Measurements from ENCODE around the gene AMMECR1.
A peak's percentile ranks its signal among the peaks of the same experiment; 100 is the strongest.

AMMECR1 gene

DNA sequence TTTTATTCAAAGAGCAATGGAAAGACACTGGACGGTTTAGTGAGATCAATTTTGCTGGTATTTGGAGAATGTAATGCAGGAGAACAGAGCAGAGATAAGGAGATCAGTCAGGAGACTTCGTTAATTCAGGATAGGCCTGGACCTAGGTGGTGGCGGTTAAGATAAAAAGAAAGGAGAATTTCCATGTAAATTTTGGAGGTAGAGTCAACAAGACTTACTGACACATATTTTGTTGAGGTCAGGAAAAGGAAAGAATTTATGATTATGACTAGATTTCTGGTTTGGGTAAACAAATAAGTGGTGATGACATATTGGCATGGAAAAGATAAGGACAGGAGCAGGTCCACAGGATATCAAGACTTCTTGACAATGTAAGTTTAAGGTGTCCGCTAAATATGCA is 8.8 kb upstream of the AMMECR1 start:
- Histone ChIP-seq H3K36me3 (ENCODE audit: insufficient read depth, low read length) (no peaks in the 10 kb centered on the region), H3K4me1 (ENCODE audit: insufficient read depth, low read length) (0 out of 2 replicates have a peak, but pooled peaks cover 1% of the 10 kb centered on the region), H3K9me3 (ENCODE audit: insufficient read depth, low read depth, low read length) (no peaks in the 10 kb centered on the region), H3K27me3 (ENCODE audit: insufficient read depth, low read length) (no peaks in the 10 kb centered on the region), H3K27ac (ENCODE audit: low read depth, low read length) (no peak overlapping the region), H3K4me3 (ENCODE audit: low read length) (no peak overlapping the region), H3K9ac (ENCODE audit: low read depth, low read length) (no peak overlapping the region)
- 89% methylated on average over 4 of the region's 4 CpGs for WGBS

DNA sequence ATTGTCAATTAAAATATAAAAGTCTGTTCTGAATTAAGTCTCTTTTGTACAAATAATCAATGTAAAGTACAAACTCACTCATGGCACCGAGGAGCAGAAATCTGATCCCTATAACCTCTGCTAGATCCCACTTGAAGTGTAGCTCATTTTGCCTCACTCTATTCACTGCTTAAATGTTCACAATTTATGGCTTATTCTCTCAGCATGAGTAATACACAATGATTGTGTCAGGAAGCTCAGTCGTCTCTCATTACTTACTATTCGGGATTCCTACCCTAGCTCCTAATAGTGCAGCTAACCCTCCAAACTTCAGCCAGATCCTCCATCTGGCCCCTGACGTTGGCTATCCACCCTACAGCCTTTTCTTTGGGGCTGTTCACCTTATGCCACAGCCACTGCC is 4.7 kb upstream of the AMMECR1 start:
- Histone ChIP-seq H3K4me1 (ENCODE audit: insufficient read depth, low read length) (peaks cover 16% of the 10 kb centered on the region), H3K9me3 (ENCODE audit: insufficient read depth, low read depth, low read length) (no peaks in the 10 kb centered on the region), H3K27ac (ENCODE audit: low read depth, low read length) (no peak overlapping the region), H3K27me3 (ENCODE audit: insufficient read depth, low read length) (no peaks in the 10 kb centered on the region; the same call in 1 of the 2 replicates), H3K9ac (ENCODE audit: low read depth, low read length) (no peak overlapping the region), H3K4me3 (ENCODE audit: low read length) (no peak overlapping the region), H3K36me3 (ENCODE audit: insufficient read depth, low read length) (no peaks in the 10 kb centered on the region)
- WGBS, result 75% methylated on average over 4 of the region's 4 CpGs

DNA sequence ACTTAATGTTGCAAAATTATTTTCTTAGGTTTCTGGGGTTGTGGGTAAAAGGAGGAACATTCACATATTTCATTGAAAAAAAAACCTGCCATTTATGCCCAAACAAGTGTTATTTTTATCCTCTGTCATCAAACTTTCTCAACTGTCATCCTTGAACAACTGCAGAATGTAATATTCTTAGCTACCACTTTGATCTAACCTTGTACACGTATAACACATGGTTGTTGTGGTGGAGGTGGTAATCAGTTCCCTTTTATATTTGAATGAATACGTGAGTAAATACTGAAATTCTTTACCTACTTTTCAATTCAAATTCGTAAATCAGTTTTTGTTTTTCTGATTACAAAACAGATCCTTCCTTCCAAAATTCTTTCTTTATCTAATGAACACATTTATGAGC is 3.8 kb upstream of the AMMECR1 start:
- 77% methylated on average over 1 of the region's 3 CpGs for WGBS

DNA sequence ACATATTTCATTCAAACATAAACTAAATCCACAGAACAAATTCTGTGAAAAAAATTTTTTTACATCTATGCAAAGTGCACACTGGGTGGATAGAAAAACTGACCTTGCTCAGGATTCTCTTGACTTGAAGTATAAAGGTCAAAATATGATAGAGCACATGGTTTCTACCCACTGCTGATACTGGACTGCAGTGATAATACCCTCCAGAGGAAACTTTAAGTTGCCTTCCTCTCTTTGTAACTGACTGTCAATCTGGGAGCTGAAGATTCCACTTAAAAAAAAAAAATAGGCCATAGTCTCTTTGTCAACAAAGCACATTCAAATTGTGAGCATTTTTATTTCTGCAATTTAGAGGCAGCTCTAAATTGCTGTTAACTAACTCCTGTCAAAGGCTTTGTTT is 3.2 kb upstream of the AMMECR1 start:
- Histone ChIP-seq H3K36me3 (ENCODE audit: insufficient read depth, low read length) (no peaks in the 10 kb centered on the region), H3K9ac (ENCODE audit: low read depth, low read length) (no peak overlapping the region), H3K27ac (ENCODE audit: low read depth, low read length) (no peak overlapping the region), H3K4me1 (ENCODE audit: insufficient read depth, low read length) (peaks cover 16% of the 10 kb centered on the region), H3K9me3 (ENCODE audit: insufficient read depth, low read depth, low read length) (no peaks in the 10 kb centered on the region), H3K27me3 (ENCODE audit: insufficient read depth, low read length) (no peaks in the 10 kb centered on the region; the same call in 1 of the 2 replicates), H3K4me3 (ENCODE audit: low read length) (no peak overlapping the region)

More for the DNA sequence above, 3.8 kb upstream of the AMMECR1 start:
- Histone ChIP-seq H3K27ac (ENCODE audit: low read depth, low read length) (no peak overlapping the region), H3K27me3 (ENCODE audit: insufficient read depth, low read length) (no peaks in the 10 kb centered on the region; the same call in 1 of the 2 replicates), H3K4me3 (ENCODE audit: low read length) (no peak overlapping the region), H3K9me3 (ENCODE audit: insufficient read depth, low read depth, low read length) (no peaks in the 10 kb centered on the region), H3K36me3 (ENCODE audit: insufficient read depth, low read length) (no peaks in the 10 kb centered on the region), H3K9ac (ENCODE audit: low read depth, low read length) (no peak overlapping the region), H3K4me1 (ENCODE audit: insufficient read depth, low read length) (peaks cover 16% of the 10 kb centered on the region)

DNA sequence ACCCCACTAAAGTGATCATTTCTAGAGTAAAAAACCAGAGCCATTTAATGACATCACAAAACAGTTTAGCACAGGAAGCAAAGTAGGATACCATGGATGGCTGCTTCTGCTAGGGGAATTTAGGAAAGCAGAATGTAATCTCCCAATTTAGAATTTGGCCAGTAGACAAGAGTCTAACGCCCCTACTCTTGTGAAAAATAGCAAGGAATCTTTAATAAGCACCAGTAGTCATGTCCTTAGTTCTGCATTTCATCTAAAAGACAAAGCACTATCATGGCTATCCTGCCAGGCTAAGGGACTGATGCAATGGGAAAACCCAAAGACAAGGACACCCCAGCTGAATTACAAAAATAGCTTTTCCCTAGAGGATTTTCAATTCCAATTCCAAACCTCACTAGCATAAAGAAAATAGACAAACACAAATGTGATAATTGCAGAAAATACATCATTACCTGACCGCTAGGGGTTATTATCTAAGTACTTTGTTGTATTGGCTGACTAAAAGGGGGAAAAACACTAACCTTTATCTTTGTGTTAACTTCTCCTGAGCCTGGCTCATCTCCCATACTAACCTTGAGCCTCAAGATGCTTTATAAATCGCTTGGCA is 2.6 kb upstream of the AMMECR1 start:
- no peak overlapping the region for H3K4me3 ChIP-seq (ENCODE audit: low read length)
- no peaks in the 10 kb centered on the region for H3K9me3 ChIP-seq (ENCODE audit: insufficient read depth, low read depth, low read length)
- peaks cover 16% of the 10 kb centered on the region for H3K4me1 ChIP-seq (ENCODE audit: insufficient read depth, low read length)
- H3K9ac ChIP-seq (ENCODE audit: low read depth, low read length), result no peak overlapping the region
- WGBS, result 0% methylated on average over 1 of the region's 3 CpGs
- no peak overlapping the region for H3K27ac ChIP-seq (ENCODE audit: low read depth, low read length)
- no peaks in the 10 kb centered on the region for H3K36me3 ChIP-seq (ENCODE audit: insufficient read depth, low read length)
- no peaks in the 10 kb centered on the region; the same call in 1 of the 2 replicates for H3K27me3 ChIP-seq (ENCODE audit: insufficient read depth, low read length)

DNA sequence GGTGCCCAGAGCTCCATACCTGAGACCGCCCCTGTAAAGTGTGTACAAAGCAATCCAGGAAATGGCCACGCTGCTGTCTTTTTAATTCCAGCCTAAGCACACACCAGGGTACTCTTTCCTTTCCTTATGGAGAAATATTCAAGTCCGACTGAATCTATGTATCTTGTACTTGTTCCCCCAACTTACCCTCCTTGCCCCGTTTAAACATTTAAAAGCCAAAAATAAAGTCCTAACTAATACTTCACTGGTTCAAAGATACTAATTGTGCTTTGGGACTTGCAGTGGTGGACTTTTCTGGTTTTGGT is 731 bp upstream of the AMMECR1 start:
- Histone ChIP-seq H3K27ac (ENCODE audit: low read depth, low read length) (no peak overlapping the region), H3K27me3 (ENCODE audit: insufficient read depth, low read length) (no peaks in the 10 kb centered on the region; the same call in 1 of the 2 replicates)
- WGBS, result 12% methylated on average over 3 of the region's 4 CpGs

DNA sequence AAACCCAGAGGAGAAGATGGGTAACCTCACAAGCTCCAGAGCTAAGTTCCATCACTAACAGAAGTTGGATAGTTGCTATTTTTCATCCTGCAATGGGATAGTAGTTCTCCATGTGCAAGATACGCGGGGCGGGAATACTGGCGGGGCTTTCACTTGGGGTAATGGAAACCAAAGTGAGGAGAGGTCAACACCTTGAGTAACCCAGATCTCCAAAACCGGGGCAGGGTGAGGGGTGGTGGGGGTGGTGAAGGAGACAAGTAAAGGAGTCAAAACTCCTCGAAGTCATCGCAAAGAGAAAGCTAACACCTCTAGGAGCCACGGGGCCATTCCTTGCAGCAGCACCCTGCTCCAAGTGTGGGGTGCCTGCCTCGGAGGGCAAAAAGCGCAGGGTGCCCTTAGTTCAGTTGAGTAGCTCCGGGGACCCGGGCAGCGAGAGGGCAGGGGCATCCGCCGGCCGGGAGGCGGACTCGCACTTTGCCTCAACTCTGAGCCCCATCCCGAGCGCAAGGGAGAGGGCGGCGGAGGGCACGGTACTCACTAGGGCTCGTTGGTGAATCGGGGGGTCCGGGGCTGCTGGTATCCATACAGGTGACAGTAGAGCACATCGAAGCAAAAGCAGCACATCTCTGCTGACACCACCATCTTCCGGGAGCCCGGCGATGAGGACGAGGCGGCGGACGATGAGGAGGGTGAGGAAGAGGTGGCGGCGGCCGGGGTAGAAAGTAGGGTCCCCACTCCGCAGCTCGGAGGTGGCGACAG is 645 bp downstream of the AMMECR1 start:
- peaks cover 34% of the 10 kb centered on the region for H3K4me1 ChIP-seq (ENCODE audit: insufficient read depth, low read length)

More for the DNA sequence above, 731 bp upstream of the AMMECR1 start:
- no peaks in the 10 kb centered on the region for H3K9me3 ChIP-seq (ENCODE audit: insufficient read depth, low read depth, low read length)
- peak overlapping the region; percentile 88 for H3K9ac ChIP-seq (ENCODE audit: low read depth, low read length)
- peak overlapping the region; percentile 84 for H3K4me3 ChIP-seq (ENCODE audit: low read length)
- no peaks in the 10 kb centered on the region for H3K36me3 ChIP-seq (ENCODE audit: insufficient read depth, low read length)
- peaks cover 23% of the 10 kb centered on the region for H3K4me1 ChIP-seq (ENCODE audit: insufficient read depth, low read length)

DNA sequence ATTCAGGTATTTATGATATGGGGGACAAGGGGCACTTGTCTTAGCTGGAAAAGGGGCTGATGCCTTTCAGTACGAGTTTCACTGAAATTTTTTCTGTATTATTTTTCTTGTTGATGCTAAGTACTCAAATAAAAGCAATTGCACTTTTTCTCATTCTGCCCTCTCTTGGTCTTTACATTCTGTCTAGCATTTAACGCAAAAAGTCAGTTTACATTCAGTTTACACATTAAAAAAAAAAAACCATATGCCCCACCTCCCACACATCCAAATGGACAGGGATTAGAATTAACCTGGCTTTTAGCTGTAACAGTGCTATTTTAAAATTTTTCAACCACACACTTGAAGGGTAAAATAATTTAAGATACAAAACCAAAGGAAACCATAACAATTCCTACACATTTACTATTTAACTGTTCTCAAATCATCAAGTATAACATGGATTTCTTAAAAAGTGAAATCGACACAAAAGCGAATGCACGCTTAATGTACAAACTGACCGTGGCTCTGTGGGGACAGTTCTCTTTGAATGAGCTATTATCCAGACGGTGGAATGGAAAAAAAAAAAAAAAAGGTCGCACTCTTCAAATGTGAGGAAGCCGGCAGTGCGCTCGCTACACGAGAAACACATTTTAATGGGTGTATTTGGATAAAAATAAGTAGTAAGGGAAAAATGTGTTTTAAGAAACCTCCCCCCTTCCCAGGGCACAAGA is 1.4 kb downstream of the AMMECR1 start:
- Histone ChIP-seq H3K36me3 (ENCODE audit: insufficient read depth, low read length) (no peaks in the 10 kb centered on the region), H3K4me1 (ENCODE audit: insufficient read depth, low read length) (peaks cover 35% of the 10 kb centered on the region), H3K27me3 (ENCODE audit: insufficient read depth, low read length) (no peaks in the 10 kb centered on the region; the same call in 1 of the 2 replicates), H3K9me3 (ENCODE audit: insufficient read depth, low read depth, low read length) (no peaks in the 10 kb centered on the region), H3K4me3 (ENCODE audit: low read length) (peak overlapping the region; percentile 84), H3K27ac (ENCODE audit: low read depth, low read length) (no peak overlapping the region), H3K9ac (ENCODE audit: low read depth, low read length) (peak overlapping the region; percentile 83; the same call in 1 of the 2 replicates)
- 6% methylated on average over 10 of the region's 12 CpGs for WGBS

More for the DNA sequence above, 645 bp downstream of the AMMECR1 start:
- no peaks in the 10 kb centered on the region for H3K36me3 ChIP-seq (ENCODE audit: insufficient read depth, low read length)
- peak overlapping the region; percentile 83 for H3K9ac ChIP-seq (ENCODE audit: low read depth, low read length)
- peak overlapping the region; percentile 77 for H3K27ac ChIP-seq (ENCODE audit: low read depth, low read length)
- no peaks in the 10 kb centered on the region; the same call in 1 of the 2 replicates for H3K27me3 ChIP-seq (ENCODE audit: insufficient read depth, low read length)
- H3K9me3 ChIP-seq (ENCODE audit: insufficient read depth, low read depth, low read length), result no peaks in the 10 kb centered on the region
- peak overlapping the region; percentile 84 for H3K4me3 ChIP-seq (ENCODE audit: low read length)
- WGBS, result under 1% methylated on average over 39 of the region's 40 CpGs

DNA sequence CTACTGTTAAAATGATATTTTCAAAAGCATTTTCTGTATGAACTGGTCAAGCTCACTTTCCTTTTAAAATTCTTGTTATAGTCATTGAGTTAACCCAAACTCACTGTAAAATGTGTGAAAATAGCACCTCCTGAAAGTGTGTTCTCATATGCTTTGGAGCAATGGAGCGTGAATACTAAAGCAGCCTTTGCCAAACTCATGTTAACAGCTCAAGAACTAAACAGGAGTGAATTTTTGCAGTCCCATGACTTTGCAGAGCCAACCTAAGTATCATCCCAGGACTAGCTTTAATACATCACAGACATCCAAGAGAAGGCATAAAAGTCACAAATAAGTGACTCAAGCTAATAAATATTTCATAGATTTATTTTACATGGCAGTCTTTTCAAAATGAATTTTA is 2.3 kb downstream of the AMMECR1 start:
- Histone ChIP-seq H3K9ac (ENCODE audit: low read depth, low read length) (no peak overlapping the region), H3K36me3 (ENCODE audit: insufficient read depth, low read length) (no peaks in the 10 kb centered on the region), H3K4me1 (ENCODE audit: insufficient read depth, low read length) (peaks cover 36% of the 10 kb centered on the region), H3K27me3 (ENCODE audit: insufficient read depth, low read length) (no peaks in the 10 kb centered on the region; the same call in 1 of the 2 replicates), H3K27ac (ENCODE audit: low read depth, low read length) (no peak overlapping the region), H3K4me3 (ENCODE audit: low read length) (peak overlapping the region; percentile 84; the same call in 1 of the 2 replicates), H3K9me3 (ENCODE audit: insufficient read depth, low read depth, low read length) (no peaks in the 10 kb centered on the region)
- WGBS, result 93% methylated on average over 1 of the region's 1 CpG

DNA sequence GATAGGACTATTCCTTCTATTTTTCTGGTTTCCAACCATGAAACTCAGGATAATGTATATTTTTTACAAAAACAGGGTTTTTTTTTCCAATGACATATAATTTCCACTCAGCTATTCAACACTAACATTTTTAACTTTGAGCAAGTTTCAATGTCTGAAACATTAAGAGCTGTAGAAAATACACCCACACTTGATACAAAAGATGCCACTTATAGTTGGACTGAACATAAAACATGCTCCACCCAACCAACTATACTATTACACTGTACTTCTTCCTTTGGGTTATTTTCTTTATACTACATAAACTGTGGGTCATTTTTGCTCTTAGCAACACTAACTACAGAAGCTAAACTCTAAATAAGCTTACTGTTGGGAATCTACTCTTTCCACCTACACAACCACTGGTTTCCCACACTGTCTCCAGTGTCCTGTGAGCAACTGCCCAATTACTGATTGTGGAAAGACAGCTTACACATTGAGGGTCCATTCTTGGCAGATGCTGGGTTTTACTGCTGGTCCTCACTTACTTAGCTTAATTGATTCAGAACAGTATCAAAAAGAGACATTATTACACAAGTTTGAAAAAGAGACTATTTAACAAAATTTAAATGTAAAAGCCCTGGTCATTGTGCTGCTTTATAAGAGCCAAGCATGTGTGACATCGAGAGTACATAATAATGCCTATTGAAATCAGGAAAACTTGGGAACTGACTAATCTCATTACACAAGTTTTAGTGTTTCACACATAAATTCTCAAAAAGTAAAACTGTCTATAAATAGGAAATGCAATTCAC is 6.3 kb downstream of the AMMECR1 start:
- Histone ChIP-seq H3K4me1 (ENCODE audit: insufficient read depth, low read length) (peaks cover 44% of the 10 kb centered on the region), H3K27ac (ENCODE audit: low read depth, low read length) (no peak overlapping the region), H3K9me3 (ENCODE audit: insufficient read depth, low read depth, low read length) (no peaks in the 10 kb centered on the region), H3K36me3 (ENCODE audit: insufficient read depth, low read length) (no peaks in the 10 kb centered on the region), H3K9ac (ENCODE audit: low read depth, low read length) (no peak overlapping the region), H3K27me3 (ENCODE audit: insufficient read depth, low read length) (no peaks in the 10 kb centered on the region), H3K4me3 (ENCODE audit: low read length) (no peak overlapping the region)
- WGBS, result 92% methylated on average over 1 of the region's 1 CpG
